WERI-Rb-1 (cell line): ENCODE measurements around the gene PCNX2.

Experiments
- DNase-seq: peaks from one replicate; pipeline ENCODE4 v3.0.0-alpha.2; 2020
- H3K27ac ChIP-seq: fragments of 250-450 bp; sonication (Bioruptor Pico); 2 replicates; pipeline ENCODE4 v1.5.1; 2020; ENCODE audit warnings: mild to moderate bottlenecking, moderate library complexity
- H3K27me3 ChIP-seq: fragments of 250-450 bp; sonication (Bioruptor Pico); 2 replicates; pipeline ENCODE4 v1.5.1; 2021; ENCODE audit warnings: mild to moderate bottlenecking, low read depth, moderate library complexity; ENCODE audit not compliant: insufficient read depth, severe bottlenecking
- H3K36me3 ChIP-seq: fragments of 250-450 bp; sonication (Bioruptor Pico); 2 replicates; pipeline ENCODE4 v1.5.1; 2020; ENCODE audit warnings: mild to moderate bottlenecking, moderate library complexity
- H3K4me3 ChIP-seq: 2 replicates; pipeline ENCODE4 v1.5.1; 2011; ENCODE audit warnings: low read depth, mild to moderate bottlenecking, control low read depth, low read length
- H3K9me3 ChIP-seq: fragments of 250-450 bp; sonication (Bioruptor Pico); 2 replicates; pipeline ENCODE4 v1.5.1; 2021; ENCODE audit warnings: mild to moderate bottlenecking, moderate library complexity; ENCODE audit not compliant: severe bottlenecking
- CTCF ChIP-seq: IDR thresholded peaks from 2 replicates; pipeline ENCODE4 v1.5.1; 2011; ENCODE audit warnings: low read depth, mild to moderate bottlenecking, control low read depth, inconsistent platforms, low read length

The PCNX2 gene

GRCh38 chr1:232939748-232940147 lies 355.8 kb downstream of the PCNX2 start:
- DNase-seq = no peak
- no peak for TF ChIP-seq CTCF
- Histone ChIP-seq H3K27me3 (no peaks in the 10 kb centered on the region), H3K27ac (no peak overlapping the region), H3K36me3 (no peaks in the 10 kb centered on the region), H3K4me3 (no peak overlapping the region), H3K9me3 (peaks cover 1% of the 10 kb centered on the region)

GRCh38 chr1:232938926-232939325 lies 356.6 kb downstream of the PCNX2 start:
- no peaks in the 10 kb centered on the region for H3K27me3 ChIP-seq
- H3K36me3 ChIP-seq = no peaks in the 10 kb centered on the region
- no peak for DNase-seq
- TF ChIP-seq CTCF = no peak
- H3K9me3 ChIP-seq = no peaks in the 10 kb centered on the region
- no peak overlapping the region for H3K27ac ChIP-seq
- no peak overlapping the region for H3K4me3 ChIP-seq

GRCh38 chr1:232937741-232938375 lies 357.7 kb downstream of the PCNX2 start:
- TF ChIP-seq CTCF = no peak
- H3K27ac ChIP-seq = no peak overlapping the region
- no peaks in the 10 kb centered on the region for H3K36me3 ChIP-seq
- no peak overlapping the region for H3K4me3 ChIP-seq
- no peak for DNase-seq
- H3K9me3 ChIP-seq = no peaks in the 10 kb centered on the region
- H3K27me3 ChIP-seq = no peaks in the 10 kb centered on the region

- H3K27ac ChIP-seq = no peak overlapping the region
- no peaks in the 10 kb centered on the region for H3K27me3 ChIP-seq
- H3K9me3 ChIP-seq = no peaks in the 10 kb centered on the region
- DNase-seq = no peak
- no peak overlapping the region for H3K4me3 ChIP-seq
- TF ChIP-seq CTCF = no peak
- H3K36me3 ChIP-seq = no peaks in the 10 kb centered on the region
Observed at GRCh38 chr1:232936941-232937340, 358.6 kb downstream of the PCNX2 start.
